K562 (cell line): ENCODE data around the gene USH2A. TPM values are rescaled to one million over a fixed set of nuclear protein-coding genes. Genes with fewer than 3 reads are reported as not detected.

Experiments
- ATAC-seq: fragments of 200-7000 bp; cut with Tn5 transposase; 3 replicates; pipeline ENCODE4 v1.9.1; 2020; ENCODE audit warnings: moderate library complexity
- BruUV-seq: library from RNA; stranded (reverse); fragments of 400-500 nt; replicated peaks from 2 replicates; lab custom pipeline; 2021; lab: Mats Ljungman, UMichigan
- CTCF ChIA-PET: fragments of 300-600 bp; formaldehyde crosslinking; extraction: SDS; loops from one replicate; lab custom pipeline; 2021; ENCODE audit warnings: low intra/inter-chr PET ratio; lab: Yijun Ruan, JAX
- POLR2A ChIA-PET: fragments of 300-600, 350-650 bp; sonication (Branson Sonifier 250); formaldehyde crosslinking; extraction: SDS; loops from one replicate; lab custom pipeline; 2021; ENCODE audit warnings: antibody characterized with exemption, inconsistent platforms; lab: Yijun Ruan, JAX
- DNase-seq, 4 experiments: peaks; one replicate each; pipeline versions ENCODE4 v3.0.0 to v3.0.0-alpha.2; 2011 to 2018; ENCODE audit warnings: low spot score in 3 of 4, mixed read lengths in 3 of 4; ENCODE audit errors: extremely low read depth in 1 of 4
- FAIRE-seq: peaks from 2 replicates; lab custom pipeline; 2011; peaks lifted over from hg19 to GRCh38; lab: Jason Lieb, UNC
- H2AFZ ChIP-seq: 2 replicates; pipeline ENCODE4 v1.6.0; 2011; ENCODE audit warnings: low read depth, low read length, control low read depth, inconsistent platforms
- H3K27ac ChIP-seq: fragments of 200-600 bp; 3 replicates; pipeline ENCODE4 v1.8.0; 2011; ENCODE audit warnings: low read depth, mild to moderate bottlenecking, control low read depth, inconsistent platforms, low read length, moderate library complexity, mixed read lengths; ENCODE audit errors: extremely low read depth
- H3K27me3 ChIP-seq, 2 experiments: fragments of 300-600 bp in 1 of 2; 2 replicates in 1 of 2; 3 replicates in 1 of 2; pipeline versions ENCODE4 v1.6.0 to v1.8.0; 2011; ENCODE audit warnings: inconsistent platforms in 2 of 2, low read length in 2 of 2, mild to moderate bottlenecking in 1 of 2, mixed read lengths in 1 of 2, moderate library complexity in 1 of 2; ENCODE audit not compliant: control insufficient read depth in 2 of 2, insufficient read depth in 2 of 2
- H3K36me3 ChIP-seq: fragments of 300-600 bp; 3 replicates; pipeline ENCODE4 v1.8.0; 2011; ENCODE audit warnings: mild to moderate bottlenecking, low read length, inconsistent platforms; ENCODE audit not compliant: control insufficient read depth, insufficient read depth
- H3K4me1 ChIP-seq, 2 experiments: fragments of 200-600 bp in 1 of 2; replicated peaks in 1 of 2; 2 replicates in 1 of 2; 3 replicates in 1 of 2; pipeline versions ENCODE4 v1.5.1 to v1.8.0; 2011; ENCODE audit warnings: inconsistent platforms in 2 of 2, low read length in 2 of 2, mild to moderate bottlenecking in 1 of 2, mixed read lengths in 1 of 2, moderate library complexity in 1 of 2; ENCODE audit not compliant: control insufficient read depth in 2 of 2, insufficient read depth in 2 of 2
- H3K4me2 ChIP-seq: 2 replicates; pipeline ENCODE4 v1.6.1; 2011; ENCODE audit warnings: low read length, control low read depth, inconsistent platforms, mixed read lengths; ENCODE audit not compliant: insufficient read depth
- H3K4me3 ChIP-seq: fragments of 200-600 bp; sonication (generic), shearing (Covaris generic); 2 replicates; pipeline ENCODE4 v1.5.1; 2016; ENCODE audit warnings: control low read depth, inconsistent platforms
- H3K79me2 ChIP-seq: fragments of 200-600 bp; 3 replicates; pipeline ENCODE4 v1.8.0; 2011; ENCODE audit warnings: low read length, inconsistent platforms; ENCODE audit not compliant: control insufficient read depth, insufficient read depth
- H3K9ac ChIP-seq, 2 experiments: 2 replicates each; pipeline versions ENCODE4 v1.6.0 to v1.6.1; 2011; ENCODE audit warnings: low read depth in 2 of 2, low read length in 2 of 2, control low read depth in 1 of 2, inconsistent platforms in 1 of 2, mild to moderate bottlenecking in 1 of 2, mixed read lengths in 1 of 2; ENCODE audit not compliant: insufficient read depth in 1 of 2
- H3K9me1 ChIP-seq: one replicate; pipeline ENCODE4 v1.6.0; 2011; ENCODE audit warnings: inconsistent platforms, mild to moderate bottlenecking, low read length, moderate library complexity; ENCODE audit not compliant: control insufficient read depth, insufficient read depth
- H3K9me3 ChIP-seq: replicated peaks from 2 replicates; pipeline ENCODE4 v1.5.1; 2011; ENCODE audit warnings: low read depth, low read length, inconsistent platforms; ENCODE audit not compliant: control insufficient read depth, insufficient read depth
- H4K20me1 ChIP-seq: replicated peaks from 2 replicates; pipeline ENCODE4 v1.6.1; 2011; ENCODE audit warnings: low read length, inconsistent platforms, mixed read lengths; ENCODE audit not compliant: control insufficient read depth, insufficient read depth
- CHD2 ChIP-seq: IDR thresholded peaks from 2 replicates; pipeline ENCODE4 v1.6.1; 2011; ENCODE audit warnings: low read depth, low read length
- FOXK2 ChIP-seq, 2 experiments: fragments of 450-650 bp; IDR thresholded peaks in 1 of 2; conservative IDR thresholded peaks in 1 of 2; 2 replicates each; pipeline ENCODE4 v1.6.1; 2016; ENCODE audit warnings: low read depth in 2 of 2, mild to moderate bottlenecking in 1 of 2
- GATAD2B ChIP-seq: fragments of 450-650 bp; IDR thresholded peaks from 2 replicates; pipeline ENCODE4 v1.6.1; 2017; ENCODE audit warnings: mild to moderate bottlenecking, borderline replicate concordance
- KLF6 ChIP-seq: fragments of 250-450 bp; sonication (Bioruptor Pico); IDR thresholded peaks from 2 replicates; pipeline ENCODE4 v1.4.0; 2020; ENCODE audit warnings: mild to moderate bottlenecking, moderate library complexity, borderline replicate concordance
- NR2C2 ChIP-seq, 2 experiments: fragments of 200-800 bp in 1 of 2; sonication (Bioruptor generic) in 1 of 2; sonication (generic) in 1 of 2; formaldehyde crosslinking in 1 of 2; IDR thresholded peaks; 2 replicates each; pipeline versions ENCODE4 v1.6.1 to v1.8.0; 2016 to 2022; ENCODE audit warnings: mild to moderate bottlenecking in 1 of 2, missing compliant biosample characterization in 1 of 2, missing genetic modification characterization in 1 of 2, missing genetic modification reagents in 1 of 2
- RBM17 ChIP-seq: fragments of 200-400 bp; formaldehyde crosslinking; IDR thresholded peaks from 2 replicates; pipeline ENCODE4 v1.6.1; 2017; ENCODE audit warnings: low read depth, mild to moderate bottlenecking, low read length, borderline replicate concordance
- SRF ChIP-seq, 2 experiments: fragments of 250-450, 450-650 bp in 1 of 2; sonication (Bioruptor Pico) in 1 of 2; sonication (generic) in 1 of 2; formaldehyde crosslinking; IDR thresholded peaks; 2 replicates each; pipeline versions ENCODE4 v1.5.0 to v1.5.1; 2020 to 2022; ENCODE audit warnings: mild to moderate bottlenecking in 1 of 2, missing genetic modification reagents in 1 of 2
- WGBS: fragments of 100-300 bp; shearing (Covaris generic); methylation state at CpG from one replicate; pipeline ENCODE4 v1.1.6; 2016; ENCODE audit warnings: low coverage, mixed read lengths; ENCODE audit not compliant: insufficient coverage; ENCODE audit errors: missing lambda C conversion rate; 5-methylcytosine and 5-hydroxymethylcytosine counted together
- in situ Hi-C: fragments of 300-500 bp; cut with MboI; formaldehyde crosslinking; loops from 4 replicates; pipeline ENCODE4 v1.15.0; 2018; ENCODE audit warnings: inconsistent platforms, mixed read lengths
- intact Hi-C: fragments of 100-400 bp; cut with micrococcal nuclease; formaldehyde crosslinking; loops from 2 replicates; pipeline ENCODE4 v1.14.2; 2022
- polyA plus RNA-seq, 8 experiments: library from polyadenylated mRNA; depleted of rRNA in 4 of 8; stranded (reverse) in 5 of 8; unstranded in 3 of 8; fragments of >200 nt; fragmentation: Nextera tagmentation in 2 of 8; fragmentation: Illumina TruSeq in 1 of 8; extraction: Ambion mirVana in 2 of 8; extraction: Trizol in 1 of 8; gene quantifications; 2 replicates each; pipeline versions ENCODE4 v1.2.1 to v1.2.3, GENCODE V29; 2011 to 2014; ENCODE audit warnings: inconsistent platforms in 1 of 8, missing spikeins in 1 of 8
- total RNA-seq, 7 experiments: library from RNA; depleted of rRNA in 6 of 7; stranded (reverse); fragments of >200 nt in 6 of 7; fragmentation: Illumina TruSeq in 2 of 7; extraction: Trizol in 2 of 7; gene quantifications; 2 replicates each; pipeline versions ENCODE4 v1.2.1 to v1.2.3, GENCODE V29; 2011 to 2021; ENCODE audit warnings: low replicate concordance in 1 of 7
- TF ChIP-seq, protein P1 (sequence below), 2 experiments: fragments of 450-650 bp; formaldehyde crosslinking in 1 of 2; IDR thresholded peaks; 2 replicates each; pipeline versions ENCODE4 v1.4.0 to v1.6.1; 2014 to 2020; ENCODE audit warnings: mild to moderate bottlenecking in 2 of 2, borderline replicate concordance in 1 of 2, low read depth in 1 of 2

USH2A gene
- total and polyA plus RNA-seq, 9 of the 15 experiments (the other 6 are each of a cell fraction or from before 2014, with no cell fraction given) = under 0.01 TPM; not detected in 7

DNA sequence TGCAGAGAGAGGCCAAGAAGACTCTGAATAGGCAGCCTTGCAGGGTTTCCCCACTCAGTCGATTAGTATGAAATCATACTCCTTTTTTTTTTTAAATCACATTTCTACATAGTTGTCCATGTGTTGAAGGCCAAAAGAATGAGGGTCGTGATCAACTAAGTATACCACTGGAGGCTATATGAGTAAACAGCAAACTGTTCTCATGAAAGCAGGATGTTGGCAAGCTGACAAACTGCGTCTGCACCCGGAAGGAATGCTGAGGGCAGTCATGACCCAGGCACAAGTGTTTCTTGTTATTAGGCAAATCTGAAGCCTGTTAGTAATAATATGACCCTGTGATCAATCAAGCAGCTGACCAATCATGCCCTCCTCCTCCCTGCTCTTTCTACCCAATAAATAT is 213.2 kb downstream of the USH2A start:
- no peaks in the 10 kb centered on the region for H3K36me3 ChIP-seq
- in situ Hi-C loops (no loop called here), intact Hi-C loops (no loop called here)
- H3K4me1 ChIP-seq = no peaks in the 10 kb centered on the region
- no peak overlapping the region for H3K27ac ChIP-seq
- H3K4me2 ChIP-seq = no peak overlapping the region
- no peaks in the 10 kb centered on the region for H3K9me1 ChIP-seq
- no peaks in the 10 kb centered on the region for H4K20me1 ChIP-seq
- no peak for TF ChIP-seq CHD2
- no peak for TF ChIP-seq NR2C2 (CRISPR knock-in tag; IDR thresholded peaks at IDR 0.05)
- no peak for TF ChIP-seq NR2C2 (tag; IDR thresholded peaks at IDR 0.05)
- no peak for TF ChIP-seq RBM17
- no peak for TF ChIP-seq GATAD2B
- TF ChIP-seq FOXK2 (conservative IDR thresholded peaks at IDR 0.05 in 1 of 2, IDR thresholded peaks at IDR 0.05 in 1 of 2; ENCODE audit: low read depth in 2 of 2) = no peak
- BruUV-seq = no TSS peak
- POLR2A ChIA-PET = no interaction called here
- H3K9me3 ChIP-seq = no peaks in the 10 kb centered on the region; the same call in 1 of the 2 replicates
- H3K9ac ChIP-seq = no peak overlapping the region
- FAIRE-seq (no peak), ATAC-seq (no peak), DNase-seq (no peak)
- no peak overlapping the region for H2AFZ ChIP-seq
- H3K4me3 ChIP-seq = no peak overlapping the region
- no peaks in the 10 kb centered on the region for H3K27me3 ChIP-seq
- WGBS = 0% methylated on average over 4 of the region's 4 CpGs
- CTCF ChIA-PET = no interaction called here
- no peaks in the 10 kb centered on the region for H3K79me2 ChIP-seq

DNA sequence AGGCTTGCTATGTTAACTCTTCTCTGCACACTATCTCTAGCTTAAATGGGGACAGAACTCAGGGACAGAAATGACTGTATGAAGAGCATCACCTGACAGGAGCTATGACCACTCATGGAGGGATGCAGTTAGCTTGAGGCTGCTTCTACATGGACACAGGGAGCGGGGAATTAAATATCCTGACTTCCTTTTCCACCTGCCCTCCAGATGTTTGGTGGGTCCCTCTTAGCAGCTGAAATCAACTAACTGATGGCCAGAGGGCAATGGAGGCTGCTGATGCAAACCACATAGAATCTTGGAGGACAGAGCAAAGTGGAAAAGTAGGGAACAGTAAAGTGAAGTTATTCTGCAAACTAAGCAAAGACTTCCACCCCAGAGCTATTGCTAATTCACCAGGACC is 214.1 kb downstream of the USH2A start:
- Histone ChIP-seq H3K27ac (no peak overlapping the region), H3K9me3 (no peaks in the 10 kb centered on the region; the same call in 1 of the 2 replicates), H3K27me3 (no peaks in the 10 kb centered on the region), H4K20me1 (no peaks in the 10 kb centered on the region), H3K4me3 (no peak overlapping the region), H3K9ac (no peak overlapping the region), H3K4me2 (no peak overlapping the region), H3K36me3 (no peaks in the 10 kb centered on the region), H3K9me1 (no peaks in the 10 kb centered on the region), H3K79me2 (no peaks in the 10 kb centered on the region), H2AFZ (no peak overlapping the region), H3K4me1 (no peaks in the 10 kb centered on the region)
- intact Hi-C loops (no loop called here), in situ Hi-C loops (no loop called here)
- POLR2A ChIA-PET = no interaction called here
- ATAC-seq (no peak), DNase-seq (no peak), FAIRE-seq (no peak)
- CTCF ChIA-PET = no interaction called here
- WGBS = 0% methylated on average over 1 of the region's 1 CpG
- BruUV-seq = no TSS peak
- no peak for TF ChIP-seq SRF (CRISPR knock-in tag; IDR thresholded peaks at IDR 0.05)
- TF ChIP-seq, protein P1, sequence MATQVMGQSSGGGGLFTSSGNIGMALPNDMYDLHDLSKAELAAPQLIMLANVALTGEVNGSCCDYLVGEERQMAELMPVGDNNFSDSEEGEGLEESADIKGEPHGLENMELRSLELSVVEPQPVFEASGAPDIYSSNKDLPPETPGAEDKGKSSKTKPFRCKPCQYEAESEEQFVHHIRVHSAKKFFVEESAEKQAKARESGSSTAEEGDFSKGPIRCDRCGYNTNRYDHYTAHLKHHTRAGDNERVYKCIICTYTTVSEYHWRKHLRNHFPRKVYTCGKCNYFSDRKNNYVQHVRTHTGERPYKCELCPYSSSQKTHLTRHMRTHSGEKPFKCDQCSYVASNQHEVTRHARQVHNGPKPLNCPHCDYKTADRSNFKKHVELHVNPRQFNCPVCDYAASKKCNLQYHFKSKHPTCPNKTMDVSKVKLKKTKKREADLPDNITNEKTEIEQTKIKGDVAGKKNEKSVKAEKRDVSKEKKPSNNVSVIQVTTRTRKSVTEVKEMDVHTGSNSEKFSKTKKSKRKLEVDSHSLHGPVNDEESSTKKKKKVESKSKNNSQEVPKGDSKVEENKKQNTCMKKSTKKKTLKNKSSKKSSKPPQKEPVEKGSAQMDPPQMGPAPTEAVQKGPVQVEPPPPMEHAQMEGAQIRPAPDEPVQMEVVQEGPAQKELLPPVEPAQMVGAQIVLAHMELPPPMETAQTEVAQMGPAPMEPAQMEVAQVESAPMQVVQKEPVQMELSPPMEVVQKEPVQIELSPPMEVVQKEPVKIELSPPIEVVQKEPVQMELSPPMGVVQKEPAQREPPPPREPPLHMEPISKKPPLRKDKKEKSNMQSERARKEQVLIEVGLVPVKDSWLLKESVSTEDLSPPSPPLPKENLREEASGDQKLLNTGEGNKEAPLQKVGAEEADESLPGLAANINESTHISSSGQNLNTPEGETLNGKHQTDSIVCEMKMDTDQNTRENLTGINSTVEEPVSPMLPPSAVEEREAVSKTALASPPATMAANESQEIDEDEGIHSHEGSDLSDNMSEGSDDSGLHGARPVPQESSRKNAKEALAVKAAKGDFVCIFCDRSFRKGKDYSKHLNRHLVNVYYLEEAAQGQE (IDR thresholded peaks at IDR 0.05; ENCODE audit: borderline replicate concordance) = no peak
- TF ChIP-seq, protein P1 (CRISPR knock-in tag; IDR thresholded peaks at IDR 0.05; ENCODE audit: low read depth) = no peak
- TF ChIP-seq KLF6 (CRISPR knock-in tag) = no peak
